ENCODE data around the gene ATP8A2. TPM values are rescaled to one million over a fixed set of nuclear protein-coding genes. Genes with fewer than 3 reads are reported as not detected.

Gene ATP8A2
- total RNA-seq, 4 donors from 2014 or later, result 0.13 to 0.24 (median 0.20) TPM

DNA sequence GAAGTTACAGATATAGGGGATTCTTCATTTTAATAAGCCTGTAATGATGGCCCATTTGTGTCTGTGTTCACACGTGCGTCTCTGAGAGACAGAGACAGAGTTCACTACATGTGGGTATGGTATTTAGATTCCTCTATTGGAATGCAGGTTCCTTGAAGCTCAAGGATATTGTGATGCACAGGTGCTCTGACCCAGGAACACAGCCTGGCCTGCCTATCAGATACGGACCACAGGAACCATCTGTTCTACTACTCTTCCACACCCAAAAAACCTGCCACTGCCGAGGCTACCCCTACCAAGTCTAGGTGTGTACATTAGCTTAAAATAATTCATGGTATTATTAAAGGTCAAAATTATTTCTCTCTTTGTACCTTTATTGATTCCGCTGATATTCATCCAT is 289.2 kb downstream of the ATP8A2 start:
- no peak overlapping the region for H3K27ac ChIP-seq
- WGBS, result 85% methylated on average over 5 of the region's 5 CpGs
- DNase-seq (ENCODE audit: low spot score in 2 of 2), result no peak
- TF ChIP-seq EP300 (IDR thresholded peaks at IDR 0.05) (no peak), POLR2AphosphoS5 (IDR thresholded peaks at IDR 0.05) (no peak), POLR2A (IDR thresholded peaks at IDR 0.05) (no peak)
- TF ChIP-seq, protein P1, sequence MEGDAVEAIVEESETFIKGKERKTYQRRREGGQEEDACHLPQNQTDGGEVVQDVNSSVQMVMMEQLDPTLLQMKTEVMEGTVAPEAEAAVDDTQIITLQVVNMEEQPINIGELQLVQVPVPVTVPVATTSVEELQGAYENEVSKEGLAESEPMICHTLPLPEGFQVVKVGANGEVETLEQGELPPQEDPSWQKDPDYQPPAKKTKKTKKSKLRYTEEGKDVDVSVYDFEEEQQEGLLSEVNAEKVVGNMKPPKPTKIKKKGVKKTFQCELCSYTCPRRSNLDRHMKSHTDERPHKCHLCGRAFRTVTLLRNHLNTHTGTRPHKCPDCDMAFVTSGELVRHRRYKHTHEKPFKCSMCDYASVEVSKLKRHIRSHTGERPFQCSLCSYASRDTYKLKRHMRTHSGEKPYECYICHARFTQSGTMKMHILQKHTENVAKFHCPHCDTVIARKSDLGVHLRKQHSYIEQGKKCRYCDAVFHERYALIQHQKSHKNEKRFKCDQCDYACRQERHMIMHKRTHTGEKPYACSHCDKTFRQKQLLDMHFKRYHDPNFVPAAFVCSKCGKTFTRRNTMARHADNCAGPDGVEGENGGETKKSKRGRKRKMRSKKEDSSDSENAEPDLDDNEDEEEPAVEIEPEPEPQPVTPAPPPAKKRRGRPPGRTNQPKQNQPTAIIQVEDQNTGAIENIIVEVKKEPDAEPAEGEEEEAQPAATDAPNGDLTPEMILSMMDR (IDR thresholded peaks at IDR 0.05), result no peak
- H3K27me3 ChIP-seq, result no peaks in the 10 kb centered on the region
- peaks cover 12% of the 10 kb centered on the region for H3K4me1 ChIP-seq
- no peaks in the 10 kb centered on the region for H3K9me3 ChIP-seq
- H3K36me3 ChIP-seq, result no peaks in the 10 kb centered on the region
- H3K4me3 ChIP-seq, result no peak overlapping the region

DNA sequence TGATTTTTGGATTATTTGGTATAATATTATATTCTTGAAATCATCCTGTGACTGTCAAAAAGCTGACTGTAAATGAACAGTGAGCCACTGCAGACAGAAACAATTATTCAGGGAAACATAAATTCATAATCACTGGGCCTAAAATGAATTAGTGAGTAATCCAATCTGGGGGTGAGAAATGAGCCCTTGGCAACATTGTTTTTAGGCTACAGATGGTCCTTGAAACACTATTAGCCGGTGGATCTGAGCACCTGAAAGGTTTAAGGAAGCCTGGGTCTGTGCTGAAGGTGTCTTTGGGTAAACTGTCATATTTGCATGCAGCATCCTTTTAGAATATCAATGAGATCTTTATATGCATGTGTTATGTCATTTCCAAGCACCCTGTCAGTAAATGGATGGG is 290.7 kb downstream of the ATP8A2 start:
- H3K27me3 ChIP-seq, result no peaks in the 10 kb centered on the region
- H3K27ac ChIP-seq, result no peak overlapping the region
- no peaks in the 10 kb centered on the region for H3K9me3 ChIP-seq
- H3K4me1 ChIP-seq, result peaks cover 12% of the 10 kb centered on the region
- DNase-seq (ENCODE audit: low spot score in 2 of 2), result no peak
- WGBS, result 75% methylated on average over 1 of the region's 1 CpG
- H3K36me3 ChIP-seq, result no peaks in the 10 kb centered on the region
- TF ChIP-seq EP300 (IDR thresholded peaks at IDR 0.05) (no peak), POLR2AphosphoS5 (IDR thresholded peaks at IDR 0.05) (no peak), POLR2A (IDR thresholded peaks at IDR 0.05) (no peak)
- TF ChIP-seq, protein P1 (IDR thresholded peaks at IDR 0.05), result no peak
- H3K4me3 ChIP-seq, result no peak overlapping the region

DNA sequence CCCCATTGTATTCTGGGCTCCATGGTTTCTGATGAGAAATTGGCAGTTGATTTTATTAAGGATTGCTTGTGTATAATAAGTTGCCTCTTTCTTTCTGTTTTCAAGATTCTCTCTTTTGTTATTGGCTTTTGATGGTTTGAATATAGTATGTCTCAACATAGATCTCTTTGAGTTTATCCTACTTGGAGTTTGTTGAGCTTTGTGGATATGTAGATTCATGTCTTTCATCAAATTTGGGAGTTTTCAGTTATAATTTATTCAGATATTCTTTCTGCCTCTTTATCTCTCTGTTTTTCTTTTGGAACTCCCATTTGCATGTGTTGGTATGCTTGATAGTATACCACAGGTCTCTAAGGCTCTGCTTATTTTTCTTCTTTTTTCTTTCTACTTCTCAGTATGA is 296.6 kb downstream of the ATP8A2 start:
- Histone ChIP-seq H3K36me3 (no peaks in the 10 kb centered on the region), H3K27me3 (no peaks in the 10 kb centered on the region), H3K4me1 (no peaks in the 10 kb centered on the region), H3K9me3 (no peaks in the 10 kb centered on the region), H3K27ac (no peak overlapping the region), H3K4me3 (no peak overlapping the region)
- DNase-seq (ENCODE audit: low spot score in 2 of 2), result no peak
- TF ChIP-seq POLR2A (IDR thresholded peaks at IDR 0.05) (no peak), EP300 (IDR thresholded peaks at IDR 0.05) (no peak), POLR2AphosphoS5 (IDR thresholded peaks at IDR 0.05) (no peak)
- TF ChIP-seq, protein P1 (IDR thresholded peaks at IDR 0.05), result no peak

DNA sequence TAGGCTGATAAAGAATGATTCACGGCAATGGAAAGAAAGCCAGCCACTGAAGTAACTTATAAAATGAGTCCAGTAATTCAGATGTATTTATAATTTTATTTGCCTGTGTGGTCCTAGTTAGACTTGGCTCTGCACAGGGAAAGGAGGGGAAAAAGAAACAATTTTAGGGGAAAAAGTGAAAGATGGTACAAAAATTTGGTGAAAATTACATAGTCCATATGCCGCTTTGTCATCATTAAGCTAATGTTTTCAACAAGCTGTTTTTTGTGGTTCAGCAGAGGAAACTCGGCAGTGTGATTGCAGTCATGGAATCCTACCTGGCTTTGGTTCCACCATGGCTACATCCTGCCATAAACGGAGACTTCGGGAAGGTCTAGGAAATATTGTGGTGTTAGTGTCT is 301.9 kb downstream of the ATP8A2 start:
- whole genome bisulfite sequencing, result 86% methylated on average over 5 of the region's 5 CpGs
- Histone ChIP-seq H3K4me3 (no peak overlapping the region), H3K4me1 (peaks cover 5% of the 10 kb centered on the region), H3K27me3 (no peaks in the 10 kb centered on the region), H3K36me3 (no peaks in the 10 kb centered on the region), H3K9me3 (no peaks in the 10 kb centered on the region), H3K27ac (no peak overlapping the region)
- TF ChIP-seq EP300 (IDR thresholded peaks at IDR 0.05), result no peak
- no peak for TF ChIP-seq POLR2AphosphoS5 (IDR thresholded peaks at IDR 0.05)
- TF ChIP-seq, protein P1 (IDR thresholded peaks at IDR 0.05), result no peak
- no peak for TF ChIP-seq POLR2A (IDR thresholded peaks at IDR 0.05)
- no peak for DNase-seq (ENCODE audit: low spot score in 2 of 2)

DNA sequence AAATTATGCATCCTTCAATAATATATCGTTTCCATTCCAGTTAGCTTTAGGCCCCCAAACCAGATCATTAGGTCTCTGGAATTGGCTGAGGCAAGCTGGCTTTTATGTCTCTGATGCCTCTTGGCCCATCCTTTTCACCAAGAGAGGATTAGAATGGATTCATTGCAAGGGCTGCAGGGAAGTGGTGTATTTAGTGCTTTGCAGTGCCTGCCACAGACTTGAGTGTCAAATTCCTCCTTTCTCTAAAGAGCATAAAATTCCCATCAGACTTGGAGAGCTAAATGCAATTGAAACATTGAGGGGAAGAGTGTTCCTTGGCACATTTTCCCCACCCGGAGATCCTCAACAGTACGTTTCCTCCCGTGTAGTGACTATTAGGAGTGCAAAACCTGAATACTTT is 302.6 kb downstream of the ATP8A2 start:
- no peaks in the 10 kb centered on the region for H3K9me3 ChIP-seq
- TF ChIP-seq POLR2AphosphoS5 (IDR thresholded peaks at IDR 0.05) (no peak), EP300 (IDR thresholded peaks at IDR 0.05) (no peak), POLR2A (IDR thresholded peaks at IDR 0.05) (no peak)
- TF ChIP-seq, protein P1 (IDR thresholded peaks at IDR 0.05), result no peak
- 84% methylated on average over 4 of the region's 4 CpGs for WGBS
- DNase-seq (ENCODE audit: low spot score in 2 of 2), result no peak
- H3K27ac ChIP-seq, result no peak overlapping the region
- peaks cover 5% of the 10 kb centered on the region for H3K4me1 ChIP-seq
- no peaks in the 10 kb centered on the region for H3K36me3 ChIP-seq
- no peaks in the 10 kb centered on the region for H3K27me3 ChIP-seq
- no peak overlapping the region for H3K4me3 ChIP-seq
